HG02981 (cell line): ENCODE results near the gene KIRREL3.

ENCODE experiments used
- ATAC-seq: cut with Tn5 transposase; IDR thresholded peaks from one replicate; pipeline ENCODE4 v1.9.1; 2021; ENCODE audit warnings: mild to moderate bottlenecking, moderate library complexity; ENCODE audit not compliant: unreplicated experiment

Gene KIRREL3

DNA sequence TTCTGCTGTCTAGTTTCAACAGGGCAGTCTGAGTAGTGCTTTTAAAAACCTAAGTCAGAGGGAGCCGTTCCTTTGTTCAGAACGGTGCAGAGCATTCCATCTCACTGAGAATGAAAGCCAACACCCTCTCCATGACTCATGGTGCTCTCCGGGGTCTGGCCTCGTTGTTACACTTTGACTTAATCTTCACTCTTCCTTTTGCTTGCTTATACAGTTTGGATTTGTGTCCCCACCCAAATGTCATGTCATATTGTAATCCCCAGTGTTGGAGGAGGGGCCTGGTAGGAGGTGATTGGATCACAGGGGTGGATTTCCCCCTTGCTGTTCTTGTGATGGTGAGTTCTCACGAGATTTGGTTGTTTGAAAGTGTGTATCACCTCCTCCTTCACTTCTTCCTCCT lies 352.8 kb downstream of the KIRREL3 start:
- ATAC-seq, result no peak

DNA sequence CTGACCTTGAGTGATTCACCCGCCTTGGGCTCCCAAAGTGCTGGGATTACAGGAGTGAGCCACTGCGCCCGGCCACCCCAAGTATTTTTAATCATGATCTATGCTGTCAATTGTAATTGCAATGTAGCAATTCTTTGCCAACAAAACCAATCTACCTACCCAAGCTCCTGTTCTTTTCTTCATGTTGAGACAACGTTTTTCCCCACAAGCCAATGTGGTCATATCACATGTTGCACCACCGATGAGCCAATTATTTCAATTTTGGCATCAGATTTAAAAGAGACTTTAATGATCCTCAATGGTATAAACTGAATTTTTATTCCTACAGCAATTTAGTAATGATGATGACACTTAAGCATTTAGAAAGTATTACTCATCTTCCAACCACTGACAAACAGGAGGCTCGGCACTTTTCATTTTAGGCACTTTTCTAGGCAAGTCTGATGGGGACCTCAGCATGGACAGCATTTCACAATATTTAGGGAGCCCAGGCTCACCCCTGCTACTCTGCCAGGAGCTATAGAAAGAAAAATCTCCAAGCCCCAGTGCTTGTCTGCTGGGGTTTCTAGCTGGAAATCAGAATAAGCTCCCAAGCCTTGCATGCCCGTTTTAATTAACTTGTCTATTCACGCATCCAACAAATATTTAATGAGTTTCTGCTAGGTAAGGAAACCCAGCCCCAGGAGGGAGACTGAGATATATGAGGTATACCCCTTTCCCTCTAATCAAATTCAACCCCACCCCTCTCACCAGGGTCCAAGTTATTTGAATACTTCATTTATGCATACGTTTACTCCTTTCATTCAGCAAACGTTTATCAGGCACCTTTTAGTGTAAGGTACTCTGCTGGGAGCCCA lies 353.6 kb downstream of the KIRREL3 start:
- ATAC-seq, result no peak

DNA sequence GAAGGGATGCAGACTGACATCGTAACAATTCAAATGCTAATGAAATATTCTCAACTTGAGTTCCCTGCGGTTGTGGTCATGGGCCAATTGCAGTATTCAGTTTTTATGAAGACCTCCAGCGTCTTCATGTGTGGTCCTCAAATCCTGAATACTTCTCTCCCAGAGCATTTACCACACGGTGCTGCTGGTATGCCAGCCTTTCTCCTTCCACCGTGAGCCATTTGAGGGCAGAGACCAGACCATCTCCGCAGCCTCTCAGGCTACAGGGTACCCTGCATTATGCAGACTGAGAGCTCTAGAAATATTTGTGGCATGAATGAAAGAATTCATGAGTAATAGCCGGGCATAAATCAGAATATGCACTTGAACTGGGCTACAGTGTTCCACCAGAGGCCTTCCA lies 355.4 kb downstream of the KIRREL3 start:
- no peak for ATAC-seq

DNA sequence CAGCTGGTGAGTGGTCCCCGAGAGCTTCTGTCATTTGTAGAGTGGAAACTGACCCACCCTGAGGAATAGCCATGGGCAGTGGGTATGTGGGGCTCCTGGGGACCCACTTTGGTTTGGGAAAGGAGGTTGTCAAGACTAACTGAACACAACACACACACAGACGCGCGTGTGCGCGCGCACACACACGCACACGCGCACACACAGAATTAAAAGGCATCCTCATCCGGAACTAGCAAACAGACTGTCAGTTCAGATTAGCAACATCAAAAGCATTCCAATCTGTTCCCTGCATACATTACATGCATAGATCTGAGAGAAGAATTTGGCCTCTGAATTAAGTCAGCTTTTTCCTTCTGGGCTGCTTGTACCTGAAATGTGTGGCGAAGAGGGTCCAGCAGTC lies 360.4 kb downstream of the KIRREL3 start:
- ATAC-seq, result no peak

DNA sequence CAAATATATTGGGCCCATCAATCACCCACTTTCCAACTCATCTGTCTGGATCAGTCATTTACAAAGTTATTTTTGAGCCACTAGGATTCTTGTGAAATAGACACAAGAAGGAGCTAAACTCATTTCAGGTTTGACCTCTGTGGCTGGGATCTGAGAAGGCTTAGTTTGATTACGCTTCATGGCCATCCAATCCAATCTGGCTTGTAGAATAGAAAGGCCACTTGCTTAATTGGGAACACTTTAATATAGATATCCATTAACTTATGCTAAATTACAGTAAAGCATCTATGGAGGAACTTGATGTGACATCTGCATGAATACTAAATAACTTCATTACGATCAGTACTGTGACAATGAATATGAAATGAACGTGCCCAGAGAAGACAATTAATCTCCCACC lies 360.9 kb downstream of the KIRREL3 start:
- no peak for ATAC-seq

DNA sequence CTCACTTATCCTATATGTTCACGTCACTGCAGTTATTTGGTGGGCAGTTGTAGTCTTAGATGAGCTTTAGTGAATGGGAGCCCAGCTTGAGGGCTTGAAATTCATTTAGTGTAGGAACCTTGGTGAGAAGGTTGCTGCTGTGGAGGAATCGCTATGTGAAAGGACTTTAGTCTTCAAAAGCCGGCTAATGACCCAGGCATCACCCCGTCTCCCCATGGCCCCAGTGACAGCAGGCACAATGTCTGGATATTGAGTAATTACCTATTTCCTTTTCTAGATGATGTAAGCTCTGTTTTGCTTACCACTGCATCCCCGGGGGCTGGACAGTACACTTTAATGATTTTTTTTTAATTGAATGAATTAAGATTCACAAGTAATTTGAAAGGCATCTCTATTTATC lies 361.9 kb downstream of the KIRREL3 start:
- ATAC-seq, result no peak

DNA sequence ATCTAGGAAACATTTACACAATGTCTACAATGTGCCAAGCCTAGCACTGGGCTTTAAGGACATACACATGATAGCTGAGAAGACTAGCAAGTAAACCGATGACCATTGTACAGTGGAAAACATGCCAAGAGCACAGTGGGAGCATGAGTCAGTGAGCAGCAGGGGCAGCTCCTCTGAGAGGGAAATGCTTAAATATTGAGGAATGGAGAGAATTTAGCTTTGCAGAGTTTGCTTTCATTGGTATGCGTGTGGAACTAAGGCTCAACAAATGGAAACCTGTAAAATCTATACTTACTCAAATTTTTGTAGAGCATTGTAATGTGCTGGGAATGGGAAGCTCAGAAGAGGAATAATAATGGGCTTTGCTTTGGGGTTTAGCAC lies 362.8 kb downstream of the KIRREL3 start:
- ATAC-seq, result no peak

DNA sequence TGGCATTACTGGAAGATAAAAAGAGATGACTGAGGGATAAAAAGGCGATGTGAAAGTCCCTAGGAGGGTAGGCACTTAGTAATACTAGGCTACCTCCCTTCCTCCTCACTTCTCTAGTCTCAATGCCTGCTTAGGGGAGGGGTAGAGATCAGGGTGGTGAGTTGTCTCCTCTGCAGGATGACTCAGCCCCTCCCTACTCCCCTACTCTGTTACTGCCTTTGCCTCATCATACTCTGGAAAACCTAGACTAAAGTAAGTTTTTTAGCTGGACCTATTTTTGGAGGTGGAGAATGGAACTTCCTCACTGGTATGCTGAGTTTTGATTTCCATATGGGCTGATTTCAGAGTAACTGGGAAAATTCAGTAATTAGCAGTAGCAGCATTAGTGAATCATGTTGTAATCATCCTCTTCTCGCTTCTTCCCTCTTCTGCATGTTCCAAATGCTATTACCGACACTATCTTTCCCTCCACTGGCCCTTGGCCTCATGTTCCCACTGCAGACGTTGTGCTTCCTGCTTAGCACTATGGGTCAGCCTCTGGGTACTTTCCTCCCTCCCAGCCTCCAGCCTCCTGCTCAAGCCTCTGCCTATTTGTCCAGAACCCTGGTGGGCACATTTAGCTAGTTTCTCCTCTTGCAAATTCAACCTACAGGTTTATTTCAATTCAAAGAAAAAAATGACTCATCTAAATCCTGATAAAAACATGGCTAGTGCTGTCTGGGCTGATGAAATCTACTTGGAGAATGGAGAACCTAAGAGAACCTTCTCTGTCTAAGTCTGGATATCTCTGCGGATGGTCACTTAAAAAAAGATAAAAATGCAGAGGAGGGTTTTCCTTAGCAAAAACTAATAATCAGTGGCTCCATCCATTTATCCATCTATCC lies 363.4 kb downstream of the KIRREL3 start:
- ATAC-seq, result no peak

DNA sequence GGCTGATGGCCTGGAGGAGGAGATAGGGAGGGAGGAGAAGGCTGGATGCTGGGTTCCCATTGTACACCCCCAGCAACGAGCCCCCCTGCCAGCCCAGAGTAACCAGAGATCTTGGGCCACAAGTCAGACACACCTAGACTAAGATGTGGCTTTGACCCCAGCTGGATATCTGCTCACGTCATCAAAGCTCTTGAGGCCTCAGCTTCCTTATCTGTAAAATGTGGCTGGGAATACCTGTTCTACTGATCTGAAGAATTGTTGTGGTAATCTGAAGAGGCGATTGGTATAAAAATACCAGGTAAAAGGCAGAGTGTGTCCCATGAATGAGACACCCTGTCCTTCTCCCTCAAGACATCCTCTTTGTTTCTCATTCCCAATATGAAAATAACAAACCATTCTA lies 365.1 kb downstream of the KIRREL3 start:
- ATAC-seq, result no peak

DNA sequence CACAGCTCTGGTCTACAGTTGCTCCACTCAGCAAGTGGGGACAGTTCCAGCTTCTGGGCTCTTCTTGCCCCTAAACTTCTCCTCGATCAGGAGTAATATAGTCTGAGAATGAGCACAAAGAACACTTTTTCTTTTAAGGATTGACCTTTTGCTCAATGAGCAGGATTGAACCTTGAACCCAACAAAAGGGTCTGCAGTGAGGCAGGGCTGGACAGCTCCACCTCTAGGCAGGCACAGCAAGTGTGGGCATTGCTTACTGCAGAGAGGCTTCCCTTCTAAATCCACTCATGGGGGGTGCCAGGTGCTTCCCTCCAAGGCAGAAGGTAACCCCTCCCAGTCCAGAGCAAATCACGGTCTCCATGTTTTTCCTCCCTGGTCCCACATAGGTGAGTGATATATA lies 365.6 kb downstream of the KIRREL3 start:
- no peak for ATAC-seq

DNA sequence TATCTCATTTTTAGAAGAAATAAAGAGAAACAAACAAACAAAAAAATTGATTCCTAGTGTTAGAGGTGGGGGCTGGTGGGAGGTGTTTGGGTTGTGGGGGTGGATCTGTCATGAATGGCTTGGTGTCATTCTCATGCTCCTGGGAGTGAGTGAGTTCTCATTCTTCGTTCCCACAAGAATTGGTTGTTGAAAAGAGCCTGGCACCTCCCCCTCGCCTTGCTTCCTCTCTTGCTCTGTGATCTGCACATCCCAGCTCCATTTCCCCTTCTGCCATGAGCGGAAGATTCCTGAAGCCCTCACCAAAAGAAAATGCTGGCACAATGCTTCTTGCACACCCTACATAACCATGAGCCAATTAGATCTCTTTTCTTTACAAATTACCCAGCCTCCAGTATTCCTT lies 367.2 kb downstream of the KIRREL3 start:
- ATAC-seq, result no peak

DNA sequence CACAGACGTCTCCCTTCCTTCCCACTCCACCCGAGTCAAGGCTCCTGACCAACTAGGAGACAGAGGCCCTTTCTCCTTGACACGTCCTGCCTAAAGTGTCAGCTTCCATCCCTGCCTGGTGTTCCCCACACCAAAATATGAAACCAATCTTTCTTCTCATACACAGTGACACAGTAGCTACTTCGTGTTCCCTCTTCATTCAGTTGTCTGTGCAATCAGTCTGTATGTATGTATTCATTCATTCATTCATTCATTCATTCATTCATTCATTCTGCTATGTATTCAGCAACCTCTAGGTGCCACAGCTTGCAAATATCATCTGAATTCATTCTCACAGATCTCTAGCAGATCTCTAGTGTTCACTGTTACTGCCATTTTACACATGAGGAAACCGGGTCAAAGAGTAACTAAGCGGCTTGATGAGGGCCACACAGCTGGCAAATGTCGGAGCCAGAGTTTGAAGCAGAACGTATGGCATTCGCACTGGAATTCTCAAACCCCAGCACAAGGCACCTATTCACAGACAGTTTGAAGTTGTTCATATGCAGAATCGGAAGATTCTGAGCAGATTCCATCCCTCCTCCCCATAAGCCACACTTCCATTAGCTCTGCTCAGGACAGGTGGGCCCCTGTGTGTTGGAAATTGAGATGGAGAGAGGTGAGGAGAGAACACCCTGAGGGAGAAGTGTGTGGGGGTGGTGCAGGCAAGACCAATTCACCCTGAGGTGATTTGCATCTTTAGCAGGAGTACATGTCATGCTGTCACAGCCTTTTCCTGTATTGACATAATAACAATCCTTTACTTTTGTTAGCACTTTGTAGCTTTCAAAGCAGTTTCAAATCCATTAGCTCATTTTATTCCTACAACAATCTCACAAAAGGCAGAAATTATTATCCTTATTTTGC lies 369.4 kb downstream of the KIRREL3 start:
- ATAC-seq, result no peak

DNA sequence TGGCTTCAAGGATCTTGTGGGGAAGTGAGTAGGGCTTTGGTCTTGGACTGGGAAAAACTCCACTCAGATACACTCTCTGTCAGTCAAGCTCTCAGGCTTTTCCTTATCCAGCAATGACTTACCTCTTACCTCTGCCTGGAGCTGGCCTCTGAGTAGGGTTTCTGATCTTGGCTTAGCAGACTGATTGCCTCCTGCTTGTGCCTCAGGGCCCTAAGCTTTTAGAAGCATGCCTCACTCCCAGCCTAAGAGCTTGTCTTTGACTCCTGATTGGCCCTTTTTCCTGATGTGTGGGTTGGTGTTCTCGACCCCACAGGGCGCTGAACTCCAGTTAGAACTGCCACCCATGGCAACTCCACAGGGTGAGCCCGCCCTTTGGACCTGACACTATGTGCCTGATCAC lies 370.1 kb downstream of the KIRREL3 start:
- no peak for ATAC-seq

DNA sequence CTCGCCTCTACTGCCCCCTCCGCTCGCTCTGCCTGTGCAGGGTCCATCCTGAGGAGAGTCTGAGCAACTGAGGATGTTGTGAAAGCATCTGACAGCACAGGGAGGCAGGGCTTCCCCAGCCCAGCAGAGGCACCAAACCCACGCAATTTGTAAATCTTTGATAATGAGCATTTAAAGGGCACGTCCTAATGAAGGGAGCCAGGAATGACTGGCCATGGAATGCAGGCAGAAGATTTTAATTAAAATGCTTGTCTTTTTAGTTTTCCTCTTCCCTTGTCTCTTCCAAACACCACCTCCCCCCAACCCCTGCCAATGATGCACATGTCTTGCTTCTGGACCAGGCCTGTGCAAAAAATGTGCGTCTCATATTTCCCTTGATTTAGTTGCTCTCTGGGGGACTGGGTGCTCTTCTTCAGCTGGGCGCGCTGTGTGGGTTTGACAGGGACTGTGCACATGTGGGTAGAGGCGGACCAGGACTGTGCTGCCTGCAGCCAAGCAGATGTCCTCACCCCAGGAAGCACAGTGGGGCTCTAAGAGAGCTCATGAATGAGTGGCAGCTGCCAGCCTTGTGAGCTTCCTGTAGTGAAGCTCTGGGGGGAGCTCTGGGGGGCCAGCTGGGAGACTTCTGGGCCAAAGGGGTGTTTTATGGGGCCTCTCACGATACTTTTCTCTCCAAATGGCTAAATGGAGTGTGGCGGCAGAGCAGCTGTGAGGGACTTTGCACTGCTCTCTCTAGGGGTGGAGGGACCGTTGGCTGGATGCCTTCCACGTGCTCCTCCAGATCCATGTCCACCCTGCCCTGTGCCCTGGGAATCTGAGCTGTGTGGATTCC lies 371.6 kb downstream of the KIRREL3 start:
- ATAC-seq, result no peak

DNA sequence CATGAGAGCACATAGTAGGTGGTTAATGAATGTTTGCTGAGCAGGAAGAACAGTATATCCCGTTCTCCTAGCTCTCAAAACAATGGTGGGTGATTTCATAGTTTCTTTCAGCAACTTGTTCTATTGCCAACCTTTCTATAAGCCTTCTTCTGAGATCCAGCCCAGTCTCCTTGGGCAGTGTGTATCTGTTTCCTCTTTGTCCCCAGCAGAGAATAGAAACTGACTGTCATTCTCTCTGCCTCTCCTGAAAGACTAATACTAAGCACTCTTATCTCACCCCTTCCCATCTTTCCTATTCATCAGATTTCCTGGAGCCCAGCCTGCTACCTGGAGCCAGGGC lies 372.1 kb downstream of the KIRREL3 start:
- ATAC-seq, result no peak

DNA sequence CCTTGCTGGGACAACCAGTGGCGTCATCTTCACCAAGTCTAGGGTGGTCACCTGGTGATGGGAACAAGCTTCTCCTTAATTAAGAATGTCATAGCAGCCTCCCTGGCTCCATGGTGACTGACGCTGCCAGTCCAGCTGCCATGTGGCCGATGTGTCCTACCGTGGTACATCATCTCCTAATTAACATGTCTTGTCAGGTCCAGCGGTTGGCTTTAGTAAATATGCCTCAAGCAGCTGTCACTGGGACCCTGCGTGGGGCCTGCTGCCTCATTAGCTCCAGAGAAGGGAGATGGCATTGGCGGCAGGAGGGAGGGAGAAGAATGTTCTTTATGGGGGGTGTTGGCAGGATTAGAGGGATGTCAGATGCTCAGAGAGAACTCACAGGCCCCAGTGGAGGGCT lies 373.1 kb downstream of the KIRREL3 start:
- ATAC-seq, result no peak

DNA sequence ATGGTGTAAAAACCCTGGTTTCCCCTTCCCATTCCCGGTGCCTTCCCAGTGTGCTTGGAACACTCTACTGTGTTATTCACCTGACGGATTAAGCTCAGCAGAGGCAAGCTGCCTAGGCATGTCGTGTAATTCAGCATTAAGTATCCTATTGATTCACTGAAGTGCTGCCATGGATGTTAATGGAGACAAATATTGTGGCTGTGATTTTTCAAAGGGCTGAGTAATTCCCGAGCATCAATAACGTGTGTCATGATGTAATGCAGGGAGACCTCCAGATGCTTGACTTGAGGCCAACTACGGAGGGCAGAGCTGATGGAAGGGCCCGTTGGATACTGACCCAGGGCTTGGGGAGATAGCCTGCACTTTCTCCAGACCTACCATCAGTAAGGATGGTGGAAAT lies 376.1 kb downstream of the KIRREL3 start:
- no peak for ATAC-seq

DNA sequence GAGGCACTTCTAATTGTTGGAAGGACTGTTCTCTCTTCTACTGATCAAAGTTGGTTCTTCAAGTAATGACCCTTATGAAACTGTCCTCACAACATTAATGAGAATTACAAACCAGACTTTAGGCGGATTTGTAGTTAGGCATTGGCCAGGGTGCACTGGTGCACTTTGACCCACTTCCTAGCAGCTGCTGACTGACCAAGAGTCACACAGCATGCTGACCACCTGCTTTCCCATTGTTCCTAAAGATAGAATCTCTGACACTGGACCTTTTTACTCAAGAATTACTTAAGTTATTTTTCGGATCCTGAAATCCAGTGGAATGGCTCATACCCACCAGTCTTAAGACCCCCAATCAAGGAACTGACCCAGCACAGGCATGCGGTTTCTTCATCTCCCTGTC lies 381.1 kb downstream of the KIRREL3 start:
- no peak for ATAC-seq

DNA sequence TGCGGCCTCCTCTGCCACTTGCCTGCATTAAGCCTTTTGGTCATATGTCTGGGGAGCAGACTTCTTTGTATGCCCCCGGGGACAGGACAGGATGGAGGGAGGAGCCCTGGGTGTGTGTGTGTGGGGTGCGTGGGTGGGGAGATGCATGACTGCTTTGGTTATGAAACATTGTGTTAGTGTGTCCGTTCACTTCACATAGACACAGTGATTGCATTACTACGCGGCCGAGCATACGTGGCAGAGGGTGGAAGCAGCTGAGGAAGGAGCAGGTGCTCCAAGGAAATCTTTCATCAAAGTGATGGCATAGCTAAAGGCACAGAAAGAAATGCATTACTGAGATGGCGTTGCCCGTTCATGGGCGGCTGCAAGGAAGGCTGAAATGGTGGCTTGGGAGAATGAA lies 384.7 kb downstream of the KIRREL3 start:
- no peak for ATAC-seq

DNA sequence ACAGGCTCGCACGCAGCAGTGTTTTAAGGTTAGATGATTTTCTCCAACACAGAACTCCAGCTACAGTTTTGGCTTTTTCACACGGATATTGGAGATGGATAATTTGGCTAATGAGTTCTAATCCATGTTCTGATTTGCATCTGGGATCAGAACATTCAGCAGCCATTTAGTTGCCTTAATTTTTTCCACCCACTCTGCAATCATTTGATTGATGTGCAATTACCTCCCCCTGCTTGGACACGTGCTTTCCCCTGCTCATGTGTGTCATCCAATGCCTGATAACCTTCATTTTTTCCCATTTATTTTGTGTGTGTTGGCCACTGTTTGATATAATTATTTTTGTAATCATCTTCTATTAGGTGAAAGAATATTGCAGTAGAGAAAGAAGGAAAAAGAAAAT lies 387.3 kb downstream of the KIRREL3 start:
- ATAC-seq, result no peak
